ENCODE results near the gene AICDA. TPM values are rescaled to one million over a fixed set of nuclear protein-coding genes. Genes with fewer than 3 reads are reported as not detected.
"Not testable (repeated sequence)": the region's sequence is repeated elsewhere in the genome, so short reads cannot be mapped to it uniquely, and the experiment has no call there.

AICDA gene
- total RNA-seq, 2 experiments from 2014 or later = not detected

GRCh38 chr12:8637666-8638065 is 25.0 kb upstream of the AICDA start:
- no peaks in the 10 kb centered on the region for H3K9me3 Mint-ChIP-seq (ENCODE audit: insufficient read depth)
- no peak overlapping the region for H3K4me3 Mint-ChIP-seq
- ATAC-seq = no peak
- CTCF ChIA-PET = interaction anchor here (1.0 kb wide), 1 partner anchor 94 kb away, joined by 4 read pairs; no protein-coding TSS in a partner anchor
- H3K4me1 Mint-ChIP-seq (ENCODE audit: low read depth) = no peaks in the 10 kb centered on the region
- no peak overlapping the region for H3K27ac Mint-ChIP-seq
- H3K36me3 Mint-ChIP-seq (ENCODE audit: low read depth) = no peaks in the 10 kb centered on the region
- no peak for DNase-seq
- peaks cover 8% of the 10 kb centered on the region for H3K27me3 Mint-ChIP-seq (ENCODE audit: low read depth)
- POLR2A ChIA-PET = no interaction called here

- no peaks in the 10 kb centered on the region for H3K36me3 Mint-ChIP-seq (ENCODE audit: low read depth)
- H3K9me3 Mint-ChIP-seq (ENCODE audit: insufficient read depth) = peaks cover 1% of the 10 kb centered on the region
- CTCF ChIA-PET = interaction anchor here (1.0 kb wide), 1 partner anchor 93 kb away, joined by 4 read pairs; no protein-coding TSS in a partner anchor
- DNase-seq = no peak
- H3K27ac Mint-ChIP-seq = no peak overlapping the region
- ATAC-seq = no peak
- no peaks in the 10 kb centered on the region for H3K4me1 Mint-ChIP-seq (ENCODE audit: low read depth)
- H3K27me3 Mint-ChIP-seq (ENCODE audit: low read depth) = peaks cover 8% of the 10 kb centered on the region
- no peak overlapping the region for H3K4me3 Mint-ChIP-seq
- POLR2A ChIA-PET = no interaction called here
These were observed 24.6 kb upstream of the AICDA start for GRCh38 chr12:8637244-8637643.

GRCh38 chr12:8636581-8636980 is 23.9 kb upstream of the AICDA start:
- Mint-ChIP-seq H3K9me3 (ENCODE audit: insufficient read depth) (peaks cover 4% of the 10 kb centered on the region), H3K27me3 (ENCODE audit: low read depth) (peaks cover 9% of the 10 kb centered on the region), H3K36me3 (ENCODE audit: low read depth) (no peaks in the 10 kb centered on the region), H3K4me3 (no peak overlapping the region), H3K27ac (no peak overlapping the region), H3K4me1 (ENCODE audit: low read depth) (no peaks in the 10 kb centered on the region)
- DNase-seq = no peak
- ChIA-PET CTCF (no interaction called here), POLR2A (interaction anchor here (0.6 kb wide), 1 partner anchor 415 kb away, joined by 5 read pairs; no protein-coding TSS in a partner anchor)
- no peak for ATAC-seq

GRCh38 chr12:8636007-8636346 is 23.3 kb upstream of the AICDA start:
- H3K27ac Mint-ChIP-seq; H3K4me3 Mint-ChIP-seq; H3K4me1 Mint-ChIP-seq (ENCODE audit: low read depth); H3K36me3 Mint-ChIP-seq (ENCODE audit: low read depth); CTCF ChIA-PET; ATAC-seq; DNase-seq; H3K9me3 Mint-ChIP-seq (ENCODE audit: insufficient read depth): not testable (repeated sequence)
- POLR2A ChIA-PET = interaction anchor here (0.6 kb wide), 1 partner anchor 414 kb away, joined by 5 read pairs; no protein-coding TSS in a partner anchor
- peaks cover 14% of the 10 kb centered on the region for H3K27me3 Mint-ChIP-seq (ENCODE audit: low read depth)

GRCh38 chr12:8635342-8636006 is 22.8 kb upstream of the AICDA start:
- H3K36me3 Mint-ChIP-seq (ENCODE audit: low read depth); H3K27ac Mint-ChIP-seq; DNase-seq; ATAC-seq; H3K4me3 Mint-ChIP-seq; H3K4me1 Mint-ChIP-seq (ENCODE audit: low read depth); H3K9me3 Mint-ChIP-seq (ENCODE audit: insufficient read depth); CTCF ChIA-PET: not testable (repeated sequence)
- POLR2A ChIA-PET = interaction anchor here (0.6 kb wide), 1 partner anchor 1012 kb away, joined by 4 read pairs; no protein-coding TSS in a partner anchor
- H3K27me3 Mint-ChIP-seq (ENCODE audit: low read depth) = peaks cover 14% of the 10 kb centered on the region

GRCh38 chr12:8630131-8630530 is 17.5 kb upstream of the AICDA start:
- peaks cover 17% of the 10 kb centered on the region for H3K27me3 Mint-ChIP-seq (ENCODE audit: low read depth)
- no peaks in the 10 kb centered on the region for H3K36me3 Mint-ChIP-seq (ENCODE audit: low read depth)
- POLR2A ChIA-PET = interaction anchor here (1.3 kb wide), 1 partner anchor 15 kb away, joined by 3 read pairs; no protein-coding TSS in a partner anchor
- H3K4me1 Mint-ChIP-seq (ENCODE audit: low read depth) = peaks cover 4% of the 10 kb centered on the region
- ATAC-seq (no peak), DNase-seq (no peak)
- no peak overlapping the region for H3K4me3 Mint-ChIP-seq
- H3K27ac Mint-ChIP-seq = no peak overlapping the region
- H3K9me3 Mint-ChIP-seq (ENCODE audit: insufficient read depth) = peaks cover 4% of the 10 kb centered on the region
- CTCF ChIA-PET = interaction anchor here (1.9 kb wide), 1 partner anchor 21 kb away, joined by 6 read pairs; no protein-coding TSS in a partner anchor

GRCh38 chr12:8629486-8630033 is 16.9 kb upstream of the AICDA start:
- Mint-ChIP-seq H3K4me1 (ENCODE audit: low read depth) (peaks cover 4% of the 10 kb centered on the region), H3K9me3 (ENCODE audit: insufficient read depth) (peaks cover 4% of the 10 kb centered on the region), H3K36me3 (ENCODE audit: low read depth) (no peaks in the 10 kb centered on the region), H3K27me3 (ENCODE audit: low read depth) (peaks cover 14% of the 10 kb centered on the region), H3K27ac (no peak overlapping the region), H3K4me3 (no peak overlapping the region)
- ATAC-seq (no peak), DNase-seq (no peak)
- ChIA-PET CTCF (interaction anchor here (1.1 to 1.9 kb wide), 3 partner anchors 16 to 85 kb away, joined by 3 to 6 read pairs (median 6); no protein-coding TSS in a partner anchor), POLR2A (interaction anchor here (1.3 kb wide), 1 partner anchor 15 kb away, joined by 3 read pairs; no protein-coding TSS in a partner anchor)

GRCh38 chr12:8628731-8629130 is 16.1 kb upstream of the AICDA start:
- CTCF ChIA-PET = interaction anchor here (0.6 to 1.9 kb wide), 5 partner anchors 12 to 84 kb away, joined by 3 to 6 read pairs (median 3); no protein-coding TSS in a partner anchor
- Mint-ChIP-seq H3K4me3 (no peak overlapping the region), H3K27me3 (ENCODE audit: low read depth) (peaks cover 12% of the 10 kb centered on the region), H3K4me1 (ENCODE audit: low read depth) (peaks cover 4% of the 10 kb centered on the region), H3K9me3 (ENCODE audit: insufficient read depth) (peaks cover 4% of the 10 kb centered on the region), H3K36me3 (ENCODE audit: low read depth) (no peaks in the 10 kb centered on the region), H3K27ac (no peak overlapping the region)
- POLR2A ChIA-PET = interaction anchor here (1.3 kb wide), 1 partner anchor 16 kb away, joined by 3 read pairs; no protein-coding TSS in a partner anchor
- ATAC-seq (no peak), DNase-seq (no peak)

- CTCF ChIA-PET; H3K4me1 Mint-ChIP-seq (ENCODE audit: low read depth); H3K4me3 Mint-ChIP-seq; DNase-seq; H3K27me3 Mint-ChIP-seq (ENCODE audit: low read depth); H3K36me3 Mint-ChIP-seq (ENCODE audit: low read depth); POLR2A ChIA-PET; H3K27ac Mint-ChIP-seq; H3K9me3 Mint-ChIP-seq (ENCODE audit: insufficient read depth); ATAC-seq: not testable (repeated sequence)
These were observed 12.1 kb upstream of the AICDA start for GRCh38 chr12:8624750-8625149.

- Mint-ChIP-seq H3K9me3 (ENCODE audit: insufficient read depth) (no peaks in the 10 kb centered on the region), H3K27me3 (ENCODE audit: low read depth) (no peaks in the 10 kb centered on the region), H3K36me3 (ENCODE audit: low read depth) (no peaks in the 10 kb centered on the region), H3K4me1 (ENCODE audit: low read depth) (peaks cover 7% of the 10 kb centered on the region), H3K4me3 (no peak overlapping the region), H3K27ac (no peak overlapping the region)
- DNase-seq (no peak), ATAC-seq (no peak)
- POLR2A ChIA-PET = interaction anchor here (0.8 kb wide), 1 partner anchor 13 kb away, joined by 4 read pairs; no protein-coding TSS in a partner anchor
- CTCF ChIA-PET = interaction anchor here (1.4 kb wide), 1 partner anchor 79 kb away, joined by 3 read pairs; no protein-coding TSS in a partner anchor
These were observed 10.0 kb upstream of the AICDA start for GRCh38 chr12:8622646-8623045.

- POLR2A ChIA-PET = no interaction called here
- H3K9me3 Mint-ChIP-seq (ENCODE audit: insufficient read depth) = no peaks in the 10 kb centered on the region
These were observed 2.5 kb upstream of the AICDA start for GRCh38 chr12:8615206-8615605.

GRCh38 chr12:8613881-8614280 is 1.2 kb upstream of the AICDA start:
- CTCF ChIA-PET = interaction anchor here (0.9 to 1.2 kb wide), 3 partner anchors 15 to 70 kb away, joined by 3 read pairs; no protein-coding TSS in a partner anchor
- ATAC-seq; H3K9me3 Mint-ChIP-seq (ENCODE audit: insufficient read depth); H3K4me3 Mint-ChIP-seq; H3K4me1 Mint-ChIP-seq (ENCODE audit: low read depth); H3K36me3 Mint-ChIP-seq (ENCODE audit: low read depth); H3K27me3 Mint-ChIP-seq (ENCODE audit: low read depth); H3K27ac Mint-ChIP-seq; DNase-seq; POLR2A ChIA-PET: not testable (repeated sequence)

More at GRCh38 chr12:8615206-8615605, 2.5 kb upstream of the AICDA start:
- ATAC-seq (no peak), DNase-seq (no peak)
- H3K4me1 Mint-ChIP-seq (ENCODE audit: low read depth) = peaks cover 4% of the 10 kb centered on the region
- no peaks in the 10 kb centered on the region for H3K27me3 Mint-ChIP-seq (ENCODE audit: low read depth)
- CTCF ChIA-PET = no interaction called here
- H3K4me3 Mint-ChIP-seq = no peak overlapping the region
- no peaks in the 10 kb centered on the region for H3K36me3 Mint-ChIP-seq (ENCODE audit: low read depth)
- no peak overlapping the region for H3K27ac Mint-ChIP-seq

Measured in activated CD8-positive, alpha-beta T cell treated with anti-CD3 and anti-CD28 coated beads, Interleukin-2, amount 10 ng/mL, durations not matched to agents 7 days and 5 days (primary cell).